Mesothelial cell of epicardium (in vitro differentiated cells): ENCODE results near the gene SPATA21. TPM values are rescaled to one million over a fixed set of nuclear protein-coding genes. Genes with fewer than 3 reads are reported as not detected.
"Not testable (repeated sequence)": the region's sequence is repeated elsewhere in the genome, so short reads cannot be mapped to it uniquely, and the experiment has no call there.

ENCODE experiments used
- DNase-seq, 2 experiments: peaks; one replicate each; pipeline ENCODE4 v3.0.0; 2021; ENCODE audit warnings: low spot score in 2 of 2; ENCODE audit not compliant: unreplicated experiment in 2 of 2
- H3K27ac Mint-ChIP-seq: 2 replicates; pipeline ENCODE4 v1.8.0; 2021; ENCODE audit warnings: mixed read lengths
- H3K27me3 Mint-ChIP-seq: 2 replicates; pipeline ENCODE4 v1.8.0; 2021; ENCODE audit warnings: low read depth, mixed read lengths
- H3K36me3 Mint-ChIP-seq: 2 replicates; pipeline ENCODE4 v1.8.0; 2021; ENCODE audit warnings: mixed read lengths
- H3K4me1 Mint-ChIP-seq: 2 replicates; pipeline ENCODE4 v1.8.0; 2021; ENCODE audit warnings: mixed read lengths
- H3K4me3 Mint-ChIP-seq: 2 replicates; pipeline ENCODE4 v1.8.0; 2021; ENCODE audit warnings: mild to moderate bottlenecking, moderate library complexity, mixed read lengths
- H3K9me3 Mint-ChIP-seq: 2 replicates; pipeline ENCODE4 v1.8.0; 2021; ENCODE audit warnings: mixed read lengths
- CTCF ChIP-seq: fragments of 200-600 bp; sonication (generic); IDR thresholded peaks from one replicate; pipeline ENCODE4 v1.5.0; 2021; ENCODE audit warnings: antibody characterized with exemption; ENCODE audit not compliant: unreplicated experiment
- total RNA-seq: library from RNA; stranded (reverse); gene quantifications from 3 replicates; pipeline ENCODE4 v1.2.1, GENCODE V29; 2021

The SPATA21 gene
- total RNA-seq, 1 donor from 2014 or later, result not detected

GRCh38 chr1:16366722-16367257 lies 70.4 kb downstream of the SPATA21 start, which contains the start of gene SZRD1:
TSS of gene SZRD1 (plus strand) at chr1:16367242. CDS start at chr1:16367258, 16 bp downstream.
- Mint-ChIP-seq H3K9me3 (no peaks in the 10 kb centered on the region), H3K27me3 (no peaks in the 10 kb centered on the region), H3K36me3 (no peaks in the 10 kb centered on the region), H3K4me3 (peak within 1 kb of the TSS; percentile 85), H3K4me1 (peaks cover 24% of the 10 kb centered on the region), H3K27ac (peak within 1 kb of the TSS; percentile 99)
- TF ChIP-seq CTCF, result no peak
- DNase-seq, result peak; percentile 91 to 93

- not testable (repeated sequence) for H3K27ac Mint-ChIP-seq, H3K4me3 Mint-ChIP-seq, DNase-seq, H3K36me3 Mint-ChIP-seq, H3K27me3 Mint-ChIP-seq, H3K9me3 Mint-ChIP-seq
- peaks cover 22% of the 10 kb centered on the region for H3K4me1 Mint-ChIP-seq
These were observed 72.1 kb downstream of the SPATA21 start for GRCh38 chr1:16365146-16365498.

GRCh38 chr1:16356867-16357266 lies 80.4 kb downstream of the SPATA21 start:
- no peak overlapping the region for H3K4me3 Mint-ChIP-seq

GRCh38 chr1:16354619-16355018 lies 82.6 kb downstream of the SPATA21 start:
- peaks cover 21% of the 10 kb centered on the region for H3K4me1 Mint-ChIP-seq
- H3K36me3 Mint-ChIP-seq, result no peaks in the 10 kb centered on the region
- no peak overlapping the region for H3K27ac Mint-ChIP-seq
- H3K9me3 Mint-ChIP-seq, result no peaks in the 10 kb centered on the region
- DNase-seq, result no peak
- H3K27me3 Mint-ChIP-seq, result no peaks in the 10 kb centered on the region
- no peak overlapping the region for H3K4me3 Mint-ChIP-seq
- no peak for TF ChIP-seq CTCF

More at GRCh38 chr1:16356867-16357266, 80.4 kb downstream of the SPATA21 start:
- no peak for TF ChIP-seq CTCF
- no peaks in the 10 kb centered on the region for H3K36me3 Mint-ChIP-seq
- DNase-seq, result no peak
- H3K27ac Mint-ChIP-seq, result no peak overlapping the region
- H3K27me3 Mint-ChIP-seq, result no peaks in the 10 kb centered on the region
- peaks cover 8% of the 10 kb centered on the region for H3K4me1 Mint-ChIP-seq
- no peaks in the 10 kb centered on the region for H3K9me3 Mint-ChIP-seq

GRCh38 chr1:16352842-16353535 lies 84.2 kb downstream of the SPATA21 start:
- DNase-seq, result no peak
- no peak for TF ChIP-seq CTCF
- Mint-ChIP-seq H3K4me1 (peaks cover 21% of the 10 kb centered on the region), H3K36me3 (no peaks in the 10 kb centered on the region), H3K4me3 (peak overlapping the region; percentile 97), H3K9me3 (no peaks in the 10 kb centered on the region), H3K27me3 (no peaks in the 10 kb centered on the region), H3K27ac (peak overlapping the region; percentile 96)

GRCh38 chr1:16351994-16352841 lies 85.0 kb downstream of the SPATA21 start, which contains the start of gene FBXO42:
TSS of gene FBXO42 (minus strand) at chr1:16352480. CDS start at chr1:16315418, 37,062 bp downstream.
- Mint-ChIP-seq H3K27me3 (no peaks in the 10 kb centered on the region), H3K36me3 (no peaks in the 10 kb centered on the region), H3K4me3 (peak within 1 kb of the TSS; percentile 97), H3K27ac (peak within 1 kb of the TSS; percentile 96), H3K4me1 (peaks cover 21% of the 10 kb centered on the region), H3K9me3 (no peaks in the 10 kb centered on the region)
- peak; percentile 88 to 97 for DNase-seq
- peak; percentile 19 for TF ChIP-seq CTCF
